Measurements from ENCODE around the gene RDH14. TPM values are rescaled to one million over a fixed set of nuclear protein-coding genes. Genes with fewer than 3 reads are reported as not detected.

RDH14 gene
- polyA plus RNA-seq, 4 donors: 36.9 to 50.9 (median 39.3) TPM

DNA sequence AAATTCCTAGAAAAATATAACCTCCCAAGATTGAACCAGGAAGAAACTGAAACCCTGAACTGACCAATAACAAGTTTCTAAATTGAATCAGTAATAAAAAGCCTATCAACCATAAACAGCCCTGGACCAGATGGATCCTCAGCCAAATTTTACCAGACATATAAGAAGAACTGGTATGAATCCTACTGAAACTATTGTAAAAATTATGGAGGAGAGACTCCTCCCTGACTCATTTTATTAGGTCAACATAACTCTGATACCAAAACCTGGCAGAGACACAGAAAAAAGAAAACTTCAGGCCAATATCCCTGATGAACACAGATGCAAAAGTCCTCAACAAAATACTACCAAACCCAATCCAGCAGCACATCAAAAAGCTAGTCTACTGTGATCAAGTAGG, 17.6 kb upstream of the RDH14 start:
- DNase-seq (ENCODE audit: low read depth in 4 of 4, low spot score in 3 of 4): no peak

DNA sequence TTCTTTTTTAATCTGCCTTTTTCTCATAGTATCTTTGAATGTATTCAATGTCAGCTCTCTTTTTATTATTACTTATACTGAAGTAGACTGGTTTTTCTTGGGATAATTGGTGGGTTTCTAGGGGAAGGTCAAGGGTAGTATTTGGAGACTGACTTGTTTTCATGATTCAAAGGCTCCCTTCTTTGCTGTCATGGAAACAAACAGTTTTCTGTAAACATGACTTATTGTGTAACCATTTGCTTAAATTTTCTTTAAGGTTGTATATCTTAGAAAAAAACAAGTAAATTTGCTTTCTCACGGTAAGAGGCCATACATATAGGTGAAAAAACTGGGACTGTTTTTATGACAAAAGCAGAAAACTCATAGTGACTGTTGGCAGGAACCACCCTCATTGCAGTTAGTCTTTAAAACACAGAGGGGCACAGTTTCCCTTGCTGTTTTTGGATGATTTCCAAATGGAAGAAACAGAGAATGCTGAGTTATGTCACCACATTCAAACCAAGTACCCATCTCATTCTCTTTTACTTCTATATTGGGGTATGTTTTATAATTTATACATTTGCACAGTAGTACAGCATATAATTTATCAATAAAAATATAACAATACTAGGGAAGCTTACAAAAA, 5.8 kb upstream of the RDH14 start:
- DNase-seq (ENCODE audit: low read depth in 4 of 4, low spot score in 3 of 4): no peak

DNA sequence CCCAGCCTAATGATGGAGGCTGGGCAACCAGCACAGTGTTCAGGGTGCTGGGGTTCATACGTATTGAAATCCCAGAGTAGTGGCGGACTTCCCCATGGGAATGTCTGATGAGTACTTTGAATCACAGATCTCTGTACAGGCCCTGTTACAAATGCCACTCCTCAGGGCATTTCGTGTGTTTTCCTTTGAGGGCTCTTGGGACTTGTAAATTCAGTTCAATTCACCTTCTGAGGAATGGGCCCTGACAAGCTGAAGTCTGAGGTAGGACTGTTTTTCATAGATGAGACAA, 288 bp upstream of the RDH14 start:
- no peak for DNase-seq (ENCODE audit: low read depth in 4 of 4, low spot score in 3 of 4)

DNA sequence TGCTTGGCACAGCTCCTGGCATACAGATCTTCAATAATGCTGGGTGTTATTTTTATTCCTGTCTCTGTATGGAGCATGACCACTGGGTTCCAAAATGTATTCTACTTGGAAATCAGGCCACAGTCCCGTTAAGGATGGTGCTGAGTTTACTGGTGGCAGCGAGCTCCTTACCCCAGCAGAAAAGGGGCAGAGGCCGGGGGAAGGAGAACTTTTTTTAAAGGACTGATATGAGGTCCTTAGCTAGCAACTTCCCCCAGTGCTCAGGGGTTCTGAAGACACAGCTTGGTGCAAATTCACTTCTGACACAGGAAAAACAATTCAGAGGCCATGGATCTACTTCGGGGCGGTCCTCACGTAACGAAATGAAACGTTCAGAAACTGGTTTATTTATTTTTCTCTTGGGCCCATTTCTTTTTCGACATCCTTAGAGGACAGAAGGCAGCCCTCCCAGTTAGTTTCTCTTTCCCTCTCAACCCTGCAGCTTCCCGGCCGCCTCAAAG, 872 bp downstream of the RDH14 start:
- peak in 1 of 4 donors; percentile 21 for DNase-seq (ENCODE audit: low read depth in 4 of 4, low spot score in 3 of 4)

DNA sequence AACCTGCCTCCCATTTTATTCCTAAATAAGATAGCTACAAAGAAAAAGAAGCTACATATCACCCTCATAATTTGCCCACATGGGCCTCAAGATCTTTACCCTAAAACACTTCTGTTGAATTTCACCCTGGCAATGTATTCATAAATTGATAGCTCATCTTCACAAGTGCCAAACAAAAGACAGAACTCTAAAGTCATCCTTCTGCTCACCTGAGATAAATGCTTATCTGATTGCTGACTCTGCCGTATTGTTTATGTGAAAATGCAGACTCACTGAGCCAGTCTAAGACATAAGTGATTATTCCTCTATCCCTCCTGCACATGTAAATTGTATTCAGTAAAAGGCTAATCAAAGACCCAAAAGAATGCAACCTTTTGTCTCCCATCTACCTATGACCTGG, 2.0 kb downstream of the RDH14 start:
- no peak for DNase-seq (ENCODE audit: low read depth in 4 of 4, low spot score in 3 of 4)

GRCh38 chr2:18557121-18557520, 3.3 kb downstream of the RDH14 start:
- DNase-seq (ENCODE audit: low read depth in 4 of 4, low spot score in 3 of 4): no peak

- DNase-seq (ENCODE audit: low read depth in 4 of 4, low spot score in 3 of 4): no peak
These were observed 7.9 kb downstream of the RDH14 start for GRCh38 chr2:18552351-18553077.

GRCh38 chr2:18551623-18552022, 8.8 kb downstream of the RDH14 start:
- DNase-seq (ENCODE audit: low read depth in 4 of 4, low spot score in 3 of 4): no peak

GRCh38 chr2:18551169-18551568, 9.3 kb downstream of the RDH14 start:
- DNase-seq (ENCODE audit: low read depth in 4 of 4, low spot score in 3 of 4): no peak

DNA sequence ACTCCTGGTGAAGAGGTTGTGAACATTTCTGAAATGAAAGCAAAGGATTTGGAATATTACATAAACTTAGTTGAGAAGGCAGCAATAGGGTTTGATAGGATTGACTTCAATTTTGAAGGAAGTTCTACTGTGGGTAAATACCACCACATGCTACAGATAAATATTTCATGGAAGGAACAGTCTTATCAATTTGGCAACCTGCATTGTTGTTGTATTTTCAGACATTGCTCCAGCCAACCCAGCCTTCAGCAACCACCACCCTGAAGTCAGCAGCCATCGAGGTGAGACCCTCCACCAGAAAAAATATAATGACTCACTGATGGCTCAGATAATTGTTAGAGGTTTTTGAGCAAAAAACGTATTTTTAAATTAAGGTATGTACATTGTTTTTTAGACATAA, 10.0 kb downstream of the RDH14 start:
- DNase-seq (ENCODE audit: low read depth in 4 of 4, low spot score in 3 of 4): no peak

DNA sequence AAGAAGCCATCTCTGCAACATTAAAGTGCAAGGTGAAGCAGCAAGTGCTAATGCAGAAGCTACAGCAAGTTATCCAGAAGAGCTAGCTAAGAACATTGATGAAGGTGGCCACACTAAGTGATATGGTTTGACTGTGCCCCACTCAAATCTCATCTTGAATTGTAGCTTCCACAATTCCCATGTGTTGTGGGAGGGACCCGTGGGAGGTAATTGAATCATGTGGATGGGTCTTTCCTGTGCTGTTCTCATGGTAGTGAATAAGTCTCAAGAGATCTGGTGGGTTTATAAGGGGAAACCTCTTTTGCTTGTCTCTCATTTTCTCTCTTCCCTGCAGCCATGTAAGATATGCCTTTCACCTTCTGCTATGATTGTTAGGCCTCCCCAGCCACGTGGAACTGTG, 11.4 kb downstream of the RDH14 start:
- no peak for DNase-seq (ENCODE audit: low read depth in 4 of 4, low spot score in 3 of 4)

GRCh38 chr2:18548621-18549020, 11.8 kb downstream of the RDH14 start:
- no peak for DNase-seq (ENCODE audit: low read depth in 4 of 4, low spot score in 3 of 4)

- DNase-seq (ENCODE audit: low read depth in 4 of 4, low spot score in 3 of 4): no peak
These were observed 13.9 kb downstream of the RDH14 start for GRCh38 chr2:18546567-18546966.

DNA sequence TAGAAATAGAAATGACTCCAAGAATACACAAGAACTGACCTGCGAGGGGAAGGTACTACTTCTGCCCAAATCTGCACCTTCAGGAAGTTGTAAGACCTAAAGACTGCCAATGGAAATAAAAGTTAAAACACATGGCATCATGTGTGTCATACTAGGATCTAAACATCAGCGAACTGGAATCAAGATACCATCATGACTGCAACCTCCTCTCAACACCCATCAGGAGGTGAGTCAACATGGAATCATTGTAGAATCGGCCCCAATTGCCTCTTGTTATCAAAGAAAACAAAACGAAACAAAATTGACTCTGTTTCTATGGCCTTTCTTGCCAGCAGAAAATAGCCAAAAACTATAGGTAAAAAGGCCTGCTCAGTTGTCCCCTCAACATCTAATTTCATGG, 15.1 kb downstream of the RDH14 start:
- DNase-seq (ENCODE audit: low read depth in 4 of 4, low spot score in 3 of 4): no peak

DNA sequence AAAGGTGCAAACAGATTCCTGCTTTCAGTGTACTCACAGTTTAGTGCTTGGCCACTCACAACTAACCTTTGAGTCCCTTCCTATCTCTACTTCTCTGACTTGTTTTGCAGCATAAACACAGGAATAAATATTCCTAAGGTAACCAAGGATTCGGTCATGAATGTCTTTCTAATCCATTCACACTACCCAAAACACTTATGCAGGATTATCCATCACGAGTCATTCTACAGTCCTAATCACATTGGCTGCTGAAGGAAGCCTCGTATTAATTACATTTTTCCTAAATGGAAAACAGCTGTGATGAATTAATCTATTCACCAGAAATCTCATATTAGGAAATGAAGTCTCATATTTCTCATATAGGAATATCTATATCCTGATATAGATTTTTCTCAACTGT, 16.3 kb downstream of the RDH14 start:
- DNase-seq (ENCODE audit: low read depth in 4 of 4, low spot score in 3 of 4): no peak

DNA sequence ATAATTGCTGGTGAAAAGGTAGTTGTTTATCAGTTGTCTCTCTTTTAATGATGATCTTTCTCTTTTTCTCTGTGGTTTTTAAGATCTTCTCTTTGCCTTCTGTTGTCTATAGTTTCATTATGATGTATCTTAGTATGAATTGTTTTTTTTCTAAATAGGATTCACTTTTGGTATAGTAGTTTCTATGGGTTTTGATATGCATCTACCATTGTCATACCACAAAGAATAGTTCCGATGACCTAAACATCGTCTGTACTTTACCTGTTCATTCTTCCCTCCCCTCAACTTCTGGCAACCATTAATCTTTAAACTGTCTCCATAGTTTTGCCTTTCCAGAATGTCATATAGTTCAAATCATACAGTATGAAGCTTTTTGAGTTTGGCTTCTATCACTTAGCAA, 19.6 kb downstream of the RDH14 start:
- DNase-seq (ENCODE audit: low read depth in 4 of 4, low spot score in 3 of 4): no peak

DNA sequence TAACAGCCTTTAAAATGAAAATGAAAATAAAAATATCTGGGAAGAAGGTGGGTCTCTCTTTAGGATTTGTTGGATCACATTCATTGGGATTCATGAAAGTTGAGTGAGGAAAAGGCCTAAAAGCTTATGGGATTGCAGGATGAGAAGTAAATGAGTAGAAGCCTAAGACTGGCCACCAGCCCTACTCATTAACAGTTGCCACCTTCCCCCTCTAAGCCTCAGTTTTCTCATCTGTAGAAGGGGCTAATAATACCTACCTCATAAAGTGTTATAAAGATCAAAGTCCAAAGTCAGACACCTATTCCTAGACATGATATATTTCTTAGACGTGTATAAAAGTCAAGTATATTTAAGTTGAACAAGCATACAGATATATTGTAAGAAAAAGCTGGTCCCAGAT, 23.8 kb downstream of the RDH14 start:
- no peak for DNase-seq (ENCODE audit: low read depth in 4 of 4, low spot score in 3 of 4)

DNA sequence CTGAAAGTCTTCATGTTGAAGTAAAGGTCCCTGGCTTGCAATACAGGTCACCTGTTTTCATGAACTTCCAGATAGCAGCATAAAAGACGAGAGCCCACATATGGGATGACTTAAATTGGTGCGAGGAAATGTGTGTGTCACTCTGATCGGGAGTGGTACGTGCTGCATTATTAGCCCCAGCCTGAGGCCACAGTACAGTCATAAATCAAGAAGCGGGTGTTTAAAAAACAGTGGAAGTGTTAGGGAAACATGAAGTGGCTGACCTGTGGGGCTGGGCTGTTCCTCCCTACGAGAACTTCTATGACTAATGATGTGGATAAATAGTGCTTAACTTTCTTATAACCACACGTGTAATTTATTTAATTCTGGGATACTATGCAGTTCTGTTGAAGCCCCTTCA, 24.4 kb downstream of the RDH14 start:
- no peak for DNase-seq (ENCODE audit: low read depth in 4 of 4, low spot score in 3 of 4)

- no peak for DNase-seq (ENCODE audit: low read depth in 4 of 4, low spot score in 3 of 4)
These were observed 29.3 kb downstream of the RDH14 start for GRCh38 chr2:18531194-18531593.

DNA sequence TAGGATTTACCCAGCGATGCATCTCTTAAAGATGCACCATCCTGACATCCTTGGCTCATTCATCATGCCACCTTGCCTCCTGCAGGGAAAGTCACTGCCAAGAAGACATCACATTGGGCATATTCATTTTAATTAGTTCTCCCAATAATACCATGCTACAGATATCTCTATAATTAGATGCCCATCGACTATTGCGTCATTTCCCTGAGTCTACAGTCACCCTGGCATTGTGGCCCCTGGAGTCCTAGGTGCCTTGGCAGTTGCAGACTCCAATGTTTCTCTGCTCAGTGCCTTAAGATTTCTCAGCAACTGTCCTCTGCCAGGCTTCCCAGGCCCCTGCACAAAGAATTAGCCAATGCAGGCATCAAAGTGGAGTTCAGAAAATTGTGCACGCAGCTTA, 32.6 kb downstream of the RDH14 start:
- DNase-seq (ENCODE audit: low read depth in 4 of 4, low spot score in 3 of 4): no peak

DNA sequence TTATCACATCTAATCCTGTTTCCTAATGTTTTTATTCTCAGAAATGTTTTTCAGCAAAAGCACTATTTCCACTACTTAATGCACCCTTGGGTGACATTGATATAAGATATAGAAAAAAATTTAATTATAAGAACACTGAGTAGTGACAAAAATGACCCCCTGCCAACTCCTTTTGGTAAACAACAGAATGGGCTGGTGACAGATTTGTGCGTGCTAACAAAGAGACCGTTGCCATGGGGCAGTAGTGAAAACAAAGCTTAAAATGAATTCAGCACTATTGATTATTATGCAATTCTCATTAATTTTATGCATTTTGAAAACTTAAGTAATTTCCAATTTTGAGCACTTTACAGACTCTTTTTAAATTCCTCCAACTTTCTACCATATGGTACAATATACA, 33.1 kb downstream of the RDH14 start:
- DNase-seq (ENCODE audit: low read depth in 4 of 4, low spot score in 3 of 4): no peak

DNA sequence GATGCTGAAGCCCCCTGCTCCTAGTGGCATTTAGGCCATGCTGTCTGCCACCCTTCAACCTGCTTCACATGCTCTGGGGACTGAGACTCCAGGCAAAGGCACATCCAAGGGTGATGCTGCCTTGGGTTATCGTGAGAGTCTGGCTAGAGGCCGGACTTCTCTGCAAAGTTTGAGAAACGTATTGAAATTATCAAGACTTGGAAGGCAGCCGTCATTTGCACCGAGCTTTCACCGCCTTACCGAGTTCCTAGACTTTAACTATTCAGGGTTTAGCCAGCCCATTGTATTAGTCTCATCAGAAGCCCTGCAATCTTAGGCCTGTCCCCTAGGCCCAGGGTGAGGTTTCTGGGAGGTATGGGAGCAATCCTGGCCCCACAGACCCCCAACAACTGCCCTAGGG, 34.0 kb downstream of the RDH14 start:
- no peak for DNase-seq (ENCODE audit: low read depth in 4 of 4, low spot score in 3 of 4)

GRCh38 chr2:18525852-18526251, 34.6 kb downstream of the RDH14 start:
- no peak for DNase-seq (ENCODE audit: low read depth in 4 of 4, low spot score in 3 of 4)
